ENCODE measurements around the gene NUDT21.
"Not testable (repeated sequence)": the region's sequence is repeated elsewhere in the genome, so short reads cannot be mapped to it uniquely, and the experiment has no call there.

The NUDT21 gene

GRCh38 chr16:56382901-56383355 is 68.2 kb downstream of the NUDT21 start:
- H3K36me3 ChIP-seq: peaks cover 44% of the 10 kb centered on the region

GRCh38 chr16:56382459-56382858 is 68.7 kb downstream of the NUDT21 start:
- H3K36me3 ChIP-seq: peaks cover 40% of the 10 kb centered on the region

More at GRCh38 chr16:56382901-56383355, 68.2 kb downstream of the NUDT21 start:
- H3K9me3 ChIP-seq: peaks cover 8% of the 10 kb centered on the region
- TF ChIP-seq CTCF (IDR thresholded peaks at IDR 0.05): no peak
- H3K4me1 ChIP-seq (ENCODE audit: control insufficient read depth in 1 of 2, insufficient read depth in 1 of 2, low read depth in 1 of 2, low read length in 1 of 2): no peaks in the 10 kb centered on the region
- no peak overlapping the region for H3K4me3 ChIP-seq (ENCODE audit: low read depth in 1 of 2, low read length in 1 of 2)
- H3K27me3 ChIP-seq: no peaks in the 10 kb centered on the region
- H3K27ac ChIP-seq: no peak overlapping the region

DNA sequence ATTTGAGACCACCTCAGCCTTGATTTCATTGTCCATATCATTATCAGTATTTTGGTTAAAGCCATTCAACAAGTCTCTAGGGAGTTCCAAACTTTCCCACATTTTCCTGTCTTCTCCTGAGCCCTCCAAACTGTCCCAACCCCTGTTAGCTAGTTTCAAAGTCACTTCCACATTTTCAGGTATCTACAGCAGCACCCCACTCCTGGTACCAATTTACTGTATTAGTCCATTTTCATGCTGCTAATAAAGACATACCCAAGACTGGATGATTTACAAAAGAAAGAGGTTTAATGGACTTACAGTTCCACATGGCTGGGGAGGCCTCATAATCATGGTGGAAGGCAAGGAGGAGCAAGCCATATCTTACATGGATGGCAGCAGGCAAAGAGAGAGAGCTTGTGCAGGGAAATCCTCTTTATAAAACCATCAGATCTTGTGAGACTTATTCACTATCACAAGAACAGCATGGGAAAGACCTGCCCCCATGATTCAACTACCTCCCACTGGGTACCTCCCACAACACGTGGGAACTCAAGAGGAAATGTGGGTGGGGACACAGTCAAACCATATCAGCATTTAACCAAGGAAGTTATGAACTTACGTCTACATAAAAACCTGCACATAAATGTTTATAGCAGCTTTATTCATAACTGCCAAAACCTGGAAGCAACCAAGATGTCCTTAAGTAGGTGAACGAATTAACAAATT is 70.2 kb downstream of the NUDT21 start:
- not testable (repeated sequence) for H3K27ac ChIP-seq; H3K4me1 ChIP-seq (ENCODE audit: control insufficient read depth in 1 of 2, insufficient read depth in 1 of 2, low read depth in 1 of 2, low read length in 1 of 2); H3K27me3 ChIP-seq; H3K9me3 ChIP-seq; H3K4me3 ChIP-seq (ENCODE audit: low read depth in 1 of 2, low read length in 1 of 2)
- H3K36me3 ChIP-seq: peaks cover 32% of the 10 kb centered on the region

More at GRCh38 chr16:56382459-56382858, 68.7 kb downstream of the NUDT21 start:
- Histone ChIP-seq H3K27me3 (no peaks in the 10 kb centered on the region), H3K4me1 (ENCODE audit: control insufficient read depth in 1 of 2, insufficient read depth in 1 of 2, low read depth in 1 of 2, low read length in 1 of 2) (no peaks in the 10 kb centered on the region), H3K27ac (no peak overlapping the region), H3K4me3 (ENCODE audit: low read depth in 1 of 2, low read length in 1 of 2) (no peak overlapping the region), H3K9me3 (peaks cover 8% of the 10 kb centered on the region)
- no peak for TF ChIP-seq CTCF (IDR thresholded peaks at IDR 0.05)

All from neutrophil (primary cell).